Upper lobe of left lung (tissue), 6 donors: Measurements from ENCODE around the gene TADA3. TPM values are rescaled to one million over a fixed set of nuclear protein-coding genes. Genes with fewer than 3 reads are reported as not detected.
A peak's percentile ranks its signal among the peaks of the same experiment; 100 is the strongest.

ENCODE experiments used
- ATAC-seq, 2 donors: fragments of 200-7000 bp; cut with Tn5 transposase; one replicate each; pipeline ENCODE4 v1.9.1; 2022; ENCODE audit warnings: mild to moderate bottlenecking in 2 of 2, moderate library complexity in 2 of 2; ENCODE audit not compliant: low FRiP score in 2 of 2
- DNase-seq, 2 donors: peaks; one replicate each; pipeline ENCODE4 v3.0.0-alpha.2; 2019 to 2020
- H3K27ac ChIP-seq, 4 donors: fragments of 200-600 bp; sonication (generic); one replicate each; pipeline ENCODE4 v1.5.1; 2016 to 2019
- H3K27me3 ChIP-seq, 4 donors: fragments of 200-600 bp; sonication (generic); one replicate each; pipeline ENCODE4 v1.5.1; 2017 to 2019
- H3K36me3 ChIP-seq, 4 donors: fragments of 200-600 bp; sonication (generic); one replicate each; pipeline ENCODE4 v1.5.1; 2016 to 2019
- H3K4me1 ChIP-seq, 4 donors: fragments of 200-600 bp; sonication (generic); one replicate each; pipeline ENCODE4 v1.5.1; 2018 to 2019
- H3K4me3 ChIP-seq, 4 donors: fragments of 200-600 bp; sonication (generic); one replicate each; pipeline ENCODE4 v1.5.1; 2017 to 2019; ENCODE audit warnings: mild to moderate bottlenecking in 2 of 4, moderate library complexity in 1 of 4
- H3K9me3 ChIP-seq, 4 donors: fragments of 200-600 bp; sonication (generic); one replicate each; pipeline ENCODE4 v1.5.1; 2018 to 2019
- EP300 ChIP-seq, 4 donors: sonication (generic); formaldehyde crosslinking; IDR thresholded peaks; one replicate each; pipeline ENCODE4 v1.5.1; 2017; ENCODE audit warnings: antibody characterized with exemption in 4 of 4, control low read depth in 2 of 4
- POLR2A ChIP-seq, 4 donors: fragments of 450-650 bp; IDR thresholded peaks; one replicate each; pipeline ENCODE4 v1.5.1; 2016 to 2017; ENCODE audit warnings: antibody characterized with exemption in 4 of 4, mild to moderate bottlenecking in 2 of 4
- POLR2AphosphoS5 ChIP-seq, 2 donors: sonication (generic); formaldehyde crosslinking; IDR thresholded peaks; one replicate each; pipeline ENCODE4 v1.5.1; 2017; ENCODE audit warnings: antibody characterized with exemption in 2 of 2
- WGBS, 2 donors: methylation state at CpG; one replicate each; pipeline ENCODE4 v1.1.5; 2017 to 2018; 5-methylcytosine and 5-hydroxymethylcytosine counted together
- total RNA-seq, 6 donors: library from RNA; depleted of rRNA in 4 of 6; stranded (reverse); fragments of >200 nt in 4 of 6; gene quantifications; one replicate each; pipeline versions ENCODE4 v1.1.0 to v1.2.1, GENCODE V29; 2016 to 2021
- TF ChIP-seq, protein P1 (sequence below), 6 experiments: fragments of 450-650 bp in 4 of 6; fragments of 200-600 bp in 2 of 6; sonication (generic) in 2 of 6; IDR thresholded peaks; one replicate each; pipeline ENCODE4 v1.5.1; 2016 to 2019; ENCODE audit warnings: antibody characterized with exemption in 6 of 6
- donor health status: DM: no; HTN: no; CAD: no; lungs with moderate emphysema.
- donor health status: DM: no; HTN: yes; CAD: no; lungs with severe emphysema.

Gene TADA3
- total RNA-seq, 6 donors from 2014 or later = 48.2 to 68.0 (median 60.7) TPM

DNA sequence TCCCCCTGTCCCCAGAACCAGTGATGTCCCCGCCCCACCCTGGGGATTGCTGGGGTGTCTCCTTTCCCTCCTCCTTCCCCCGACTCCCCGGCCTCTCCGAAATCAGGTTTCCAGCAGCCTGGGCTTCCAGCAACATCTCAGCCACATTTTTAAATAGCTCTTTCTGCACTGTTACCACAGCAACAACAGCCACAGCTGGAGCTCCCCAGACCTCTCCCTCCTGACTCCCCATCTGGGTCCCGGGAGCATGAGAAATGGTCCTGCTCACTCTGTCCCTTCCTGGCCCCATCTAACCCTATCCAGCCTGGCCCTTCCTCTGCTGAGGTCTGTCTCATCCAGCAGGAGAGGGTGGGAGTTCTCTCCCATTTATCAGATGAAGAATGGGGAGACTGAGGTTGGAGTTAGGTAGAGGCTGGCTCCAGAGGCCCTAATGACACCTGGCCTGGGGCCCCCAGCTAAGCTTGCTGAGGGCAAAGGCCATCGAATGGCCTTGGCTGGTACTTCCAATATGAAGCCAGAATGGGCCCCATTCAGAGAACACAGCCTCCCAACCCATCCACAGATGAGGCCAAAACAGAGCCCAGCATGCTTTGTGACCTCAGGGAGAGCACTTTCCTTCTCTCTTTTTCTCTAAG, 24.0 kb downstream of the TADA3 start:
- Histone ChIP-seq H3K27ac (peak overlapping the region; percentile 26 to 91 (median 64)), H3K4me3 (peak overlapping the region in 1 of 4 donors; percentile 76), H3K9me3 (no peaks in the 10 kb centered on the region), H3K36me3 (peaks cover 0 to 12% (median 2%) of the 10 kb centered on the region in 4 donors), H3K4me1 (peaks cover 34 to 43% (median 39%) of the 10 kb centered on the region in 4 donors), H3K27me3 (no peaks in the 10 kb centered on the region)
- DNase-seq (no peak), ATAC-seq (no peak)
- no peak for TF ChIP-seq EP300 (IDR thresholded peaks at IDR 0.05)
- 74 to 82% methylated on average over 5 to 6 of the region's 6 CpGs for whole genome bisulfite sequencing, 2 donors

DNA sequence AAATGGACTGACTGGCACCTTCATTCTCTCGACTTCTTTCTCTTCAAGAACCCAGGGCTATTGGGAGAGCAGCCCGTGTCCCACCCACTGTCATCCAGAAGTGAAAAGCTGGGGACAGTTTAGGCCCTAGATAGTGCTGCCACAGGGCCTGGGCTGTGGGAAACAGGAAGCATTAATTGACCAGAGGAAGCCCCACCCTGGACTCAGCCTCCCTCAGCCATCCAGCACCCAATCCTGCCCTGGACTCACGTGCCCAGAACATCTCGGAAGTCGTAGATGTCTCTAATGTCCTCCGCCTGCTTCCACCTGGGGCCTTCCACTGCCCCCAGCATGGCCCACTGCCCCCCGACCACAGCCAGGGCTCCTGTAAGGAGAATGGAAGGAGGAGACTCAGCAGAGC, 24.9 kb downstream of the TADA3 start:
- peaks cover 34 to 43% (median 39%) of the 10 kb centered on the region in 4 donors for H3K4me1 ChIP-seq
- no peak overlapping the region for H3K4me3 ChIP-seq
- no peaks in the 10 kb centered on the region for H3K27me3 ChIP-seq
- ATAC-seq (peak in 1 of 2 donors; percentile 40), DNase-seq (peak in 1 of 2 donors; percentile 56)
- H3K27ac ChIP-seq = peak overlapping the region; percentile 26 to 91 (median 64)
- TF ChIP-seq EP300 (IDR thresholded peaks at IDR 0.05) (no peak), POLR2A (IDR thresholded peaks at IDR 0.05) (no peak), POLR2AphosphoS5 (IDR thresholded peaks at IDR 0.05) (no peak)
- TF ChIP-seq, protein P1, sequence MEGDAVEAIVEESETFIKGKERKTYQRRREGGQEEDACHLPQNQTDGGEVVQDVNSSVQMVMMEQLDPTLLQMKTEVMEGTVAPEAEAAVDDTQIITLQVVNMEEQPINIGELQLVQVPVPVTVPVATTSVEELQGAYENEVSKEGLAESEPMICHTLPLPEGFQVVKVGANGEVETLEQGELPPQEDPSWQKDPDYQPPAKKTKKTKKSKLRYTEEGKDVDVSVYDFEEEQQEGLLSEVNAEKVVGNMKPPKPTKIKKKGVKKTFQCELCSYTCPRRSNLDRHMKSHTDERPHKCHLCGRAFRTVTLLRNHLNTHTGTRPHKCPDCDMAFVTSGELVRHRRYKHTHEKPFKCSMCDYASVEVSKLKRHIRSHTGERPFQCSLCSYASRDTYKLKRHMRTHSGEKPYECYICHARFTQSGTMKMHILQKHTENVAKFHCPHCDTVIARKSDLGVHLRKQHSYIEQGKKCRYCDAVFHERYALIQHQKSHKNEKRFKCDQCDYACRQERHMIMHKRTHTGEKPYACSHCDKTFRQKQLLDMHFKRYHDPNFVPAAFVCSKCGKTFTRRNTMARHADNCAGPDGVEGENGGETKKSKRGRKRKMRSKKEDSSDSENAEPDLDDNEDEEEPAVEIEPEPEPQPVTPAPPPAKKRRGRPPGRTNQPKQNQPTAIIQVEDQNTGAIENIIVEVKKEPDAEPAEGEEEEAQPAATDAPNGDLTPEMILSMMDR (IDR thresholded peaks at IDR 0.05) = no peak
- WGBS, 2 donors = 44 to 50% methylated on average over 5 to 7 of the region's 7 CpGs
- H3K36me3 ChIP-seq = peaks cover 0 to 18% (median 7%) of the 10 kb centered on the region in 4 donors
- no peaks in the 10 kb centered on the region for H3K9me3 ChIP-seq

DNA sequence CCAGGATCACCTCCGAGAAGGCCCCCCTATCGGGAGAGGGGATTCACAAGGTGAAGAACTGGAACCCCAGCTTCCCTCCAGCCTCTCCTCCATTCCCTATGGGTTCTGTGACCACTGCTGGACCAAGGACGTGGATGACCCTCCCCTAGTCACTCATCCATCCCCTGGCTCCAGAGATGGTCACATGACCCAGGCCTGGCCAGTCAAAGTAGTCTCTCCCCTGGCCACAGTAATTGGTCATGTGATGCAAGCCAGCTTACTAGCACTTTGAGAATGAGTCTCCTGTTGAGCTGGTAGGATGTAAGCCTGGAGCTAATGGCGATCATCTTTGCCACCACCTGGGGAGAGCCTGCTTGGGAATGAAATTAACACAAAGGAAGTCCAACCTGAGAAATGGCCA, 26.4 kb downstream of the TADA3 start:
- 85% methylated on average over 4 of the region's 4 CpGs for WGBS, 2 donors
- H3K36me3 ChIP-seq = peaks cover 0 to 33% (median 12%) of the 10 kb centered on the region in 4 donors

DNA sequence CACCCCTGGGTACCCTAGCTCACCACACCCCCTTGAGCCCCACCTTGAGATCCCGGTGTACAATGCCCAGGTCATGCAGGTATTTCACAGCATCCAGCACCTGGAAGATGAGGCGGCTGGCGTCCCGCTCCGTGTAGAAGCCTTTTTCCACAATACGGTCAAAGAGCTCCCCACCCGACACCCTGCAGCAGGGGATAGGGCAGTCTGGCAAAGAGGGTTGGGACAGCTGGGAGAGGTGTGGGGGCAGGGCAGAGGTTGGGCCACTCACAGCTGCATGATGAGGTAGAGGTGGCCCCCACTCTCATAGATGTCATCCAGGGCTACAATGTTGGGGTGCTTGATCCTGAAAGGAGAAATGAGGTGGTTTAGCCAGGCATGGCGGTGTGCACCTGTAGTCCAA, 29.4 kb downstream of the TADA3 start:
- no peaks in the 10 kb centered on the region for H3K9me3 ChIP-seq

More for the DNA sequence above, 26.4 kb downstream of the TADA3 start:
- TF ChIP-seq, protein P1 (IDR thresholded peaks at IDR 0.05) = no peak
- no peak for TF ChIP-seq POLR2AphosphoS5 (IDR thresholded peaks at IDR 0.05)
- TF ChIP-seq POLR2A (IDR thresholded peaks at IDR 0.05) = no peak
- no peak for TF ChIP-seq EP300 (IDR thresholded peaks at IDR 0.05)
- Histone ChIP-seq H3K27ac (no peak overlapping the region), H3K4me1 (peaks cover 33 to 41% (median 38%) of the 10 kb centered on the region in 4 donors), H3K9me3 (no peaks in the 10 kb centered on the region), H3K4me3 (no peak overlapping the region), H3K27me3 (no peaks in the 10 kb centered on the region)
- DNase-seq (no peak), ATAC-seq (no peak)

DNA sequence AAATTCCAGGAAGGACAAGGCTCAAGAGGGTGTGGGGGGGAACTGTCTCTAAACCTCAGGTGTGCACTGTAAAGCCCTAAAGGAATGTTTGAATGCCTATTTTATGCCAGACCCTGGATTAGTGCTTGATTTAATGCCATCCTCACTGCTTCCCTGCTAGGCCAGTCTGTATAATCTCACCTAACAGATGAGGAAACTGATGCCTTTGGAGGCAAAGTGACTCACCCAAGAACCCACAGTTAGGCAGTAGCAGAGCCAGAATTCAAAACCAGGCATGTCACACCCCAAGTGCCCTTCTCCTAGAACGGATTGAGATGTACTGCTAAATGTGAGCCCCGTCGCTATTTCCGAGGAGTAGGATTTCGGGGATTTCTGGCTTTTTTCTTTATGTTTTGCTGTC, 30.4 kb downstream of the TADA3 start:
- peaks cover 0 to 71% (median 48%) of the 10 kb centered on the region in 4 donors for H3K36me3 ChIP-seq
- no peaks in the 10 kb centered on the region for H3K27me3 ChIP-seq
- ATAC-seq = no peak
- no peaks in the 10 kb centered on the region for H3K9me3 ChIP-seq
- peaks cover 1 to 5% (median 3%) of the 10 kb centered on the region in 4 donors for H3K4me1 ChIP-seq
- TF ChIP-seq POLR2A (IDR thresholded peaks at IDR 0.05) (no peak), POLR2AphosphoS5 (IDR thresholded peaks at IDR 0.05) (no peak), EP300 (IDR thresholded peaks at IDR 0.05) (no peak)
- TF ChIP-seq, protein P1 (IDR thresholded peaks at IDR 0.05) = no peak
- H3K27ac ChIP-seq = no peak overlapping the region
- DNase-seq = no peak
- no peak overlapping the region for H3K4me3 ChIP-seq
- 97% methylated on average over 5 of the region's 5 CpGs for WGBS, 2 donors

More for the DNA sequence above, 29.4 kb downstream of the TADA3 start:
- no peak for ATAC-seq
- no peak overlapping the region for H3K27ac ChIP-seq
- H3K4me3 ChIP-seq = no peak overlapping the region
- no peak for DNase-seq
- peaks cover 9 to 14% (median 11%) of the 10 kb centered on the region in 4 donors for H3K4me1 ChIP-seq
- peaks cover 0 to 61% (median 40%) of the 10 kb centered on the region in 4 donors for H3K36me3 ChIP-seq
- WGBS, 2 donors = 96% methylated on average over 8 of the region's 8 CpGs
- TF ChIP-seq, protein P1 (IDR thresholded peaks at IDR 0.05) = no peak
- TF ChIP-seq EP300 (IDR thresholded peaks at IDR 0.05) (no peak), POLR2AphosphoS5 (IDR thresholded peaks at IDR 0.05) (no peak), POLR2A (IDR thresholded peaks at IDR 0.05) (no peak)
- no peaks in the 10 kb centered on the region for H3K27me3 ChIP-seq
